ENCODE results near the gene CCL1.

CCL1 gene, protein sequence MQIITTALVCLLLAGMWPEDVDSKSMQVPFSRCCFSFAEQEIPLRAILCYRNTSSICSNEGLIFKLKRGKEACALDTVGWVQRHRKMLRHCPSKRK

GRCh38 chr17:34363183-34363661 is at the start of gene CCL1:
CCL1 (minus strand) TSS chr17:34363233; CDS start chr17:34363161, 72 bp downstream.
- TF ChIP-seq, protein P1, sequence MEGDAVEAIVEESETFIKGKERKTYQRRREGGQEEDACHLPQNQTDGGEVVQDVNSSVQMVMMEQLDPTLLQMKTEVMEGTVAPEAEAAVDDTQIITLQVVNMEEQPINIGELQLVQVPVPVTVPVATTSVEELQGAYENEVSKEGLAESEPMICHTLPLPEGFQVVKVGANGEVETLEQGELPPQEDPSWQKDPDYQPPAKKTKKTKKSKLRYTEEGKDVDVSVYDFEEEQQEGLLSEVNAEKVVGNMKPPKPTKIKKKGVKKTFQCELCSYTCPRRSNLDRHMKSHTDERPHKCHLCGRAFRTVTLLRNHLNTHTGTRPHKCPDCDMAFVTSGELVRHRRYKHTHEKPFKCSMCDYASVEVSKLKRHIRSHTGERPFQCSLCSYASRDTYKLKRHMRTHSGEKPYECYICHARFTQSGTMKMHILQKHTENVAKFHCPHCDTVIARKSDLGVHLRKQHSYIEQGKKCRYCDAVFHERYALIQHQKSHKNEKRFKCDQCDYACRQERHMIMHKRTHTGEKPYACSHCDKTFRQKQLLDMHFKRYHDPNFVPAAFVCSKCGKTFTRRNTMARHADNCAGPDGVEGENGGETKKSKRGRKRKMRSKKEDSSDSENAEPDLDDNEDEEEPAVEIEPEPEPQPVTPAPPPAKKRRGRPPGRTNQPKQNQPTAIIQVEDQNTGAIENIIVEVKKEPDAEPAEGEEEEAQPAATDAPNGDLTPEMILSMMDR (IDR thresholded peaks at IDR 0.05) = no peak

DNA sequence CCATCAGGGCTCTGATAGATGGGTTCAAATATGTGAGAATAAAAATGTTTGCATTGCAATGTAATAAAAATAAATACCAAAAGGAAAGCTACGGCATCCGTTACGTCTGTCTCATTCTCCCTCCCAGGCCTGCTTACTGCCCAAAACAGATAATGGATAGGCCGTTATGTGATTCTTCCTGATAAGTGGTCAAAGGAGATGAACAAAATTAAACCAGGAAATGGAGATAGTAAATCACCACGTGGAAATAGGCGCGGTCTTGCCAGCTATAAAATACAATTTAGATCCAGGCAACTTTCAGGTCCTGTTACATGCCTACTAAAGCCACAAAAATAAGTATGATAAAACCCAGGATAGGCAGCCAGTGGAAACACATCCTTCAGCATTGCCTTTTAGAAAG is 49.5 kb upstream of the CCL1 start:
- TF ChIP-seq, protein P1 (IDR thresholded peaks at IDR 0.05) = no peak

- TF ChIP-seq, protein P1 (IDR thresholded peaks at IDR 0.05) = no peak
These were observed 48.8 kb upstream of the CCL1 start for GRCh38 chr17:34411646-34412421.

DNA sequence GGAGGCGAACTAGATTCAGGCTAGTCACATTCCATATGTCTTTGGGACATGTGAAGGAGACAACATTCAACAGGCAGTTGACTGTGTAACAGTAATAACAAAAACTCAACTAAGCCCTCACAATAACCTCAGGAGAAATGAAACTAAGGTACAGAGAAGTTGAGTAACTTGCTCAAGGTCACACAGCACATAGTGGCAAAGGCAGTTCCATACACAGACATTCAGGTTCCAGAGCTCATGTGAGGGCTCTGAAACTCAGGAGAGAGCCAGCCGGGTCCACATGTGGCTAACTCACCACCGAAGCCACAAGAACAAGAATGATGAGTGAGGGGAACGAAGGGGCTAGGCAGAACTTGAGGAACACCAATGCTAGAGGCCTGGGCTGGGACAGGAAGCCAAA is 46.3 kb upstream of the CCL1 start:
- TF ChIP-seq, protein P1 (IDR thresholded peaks at IDR 0.05) = no peak

DNA sequence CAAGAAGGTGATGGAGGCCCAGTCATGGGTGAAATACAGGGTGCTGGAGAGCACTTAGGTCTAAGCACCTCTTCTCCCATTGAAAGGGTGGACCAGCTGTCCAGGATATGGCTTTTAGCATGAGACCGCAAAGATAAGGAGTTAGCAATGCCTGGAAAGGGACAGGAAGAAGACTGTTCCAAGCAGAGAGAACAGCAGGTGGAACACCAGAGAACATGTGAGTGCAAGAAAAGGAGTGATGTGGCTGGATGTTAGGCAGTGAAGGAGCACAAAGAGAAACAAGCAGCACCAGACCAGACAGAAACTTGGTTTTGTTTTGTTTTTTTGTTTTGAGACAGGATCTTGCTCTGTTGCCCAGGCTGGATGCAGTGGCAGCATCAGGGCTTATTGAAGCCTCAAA is 45.4 kb upstream of the CCL1 start:
- TF ChIP-seq, protein P1 (IDR thresholded peaks at IDR 0.05) = no peak

GRCh38 chr17:34406226-34406625 is 43.2 kb upstream of the CCL1 start:
- TF ChIP-seq, protein P1 (IDR thresholded peaks at IDR 0.05) = no peak

DNA sequence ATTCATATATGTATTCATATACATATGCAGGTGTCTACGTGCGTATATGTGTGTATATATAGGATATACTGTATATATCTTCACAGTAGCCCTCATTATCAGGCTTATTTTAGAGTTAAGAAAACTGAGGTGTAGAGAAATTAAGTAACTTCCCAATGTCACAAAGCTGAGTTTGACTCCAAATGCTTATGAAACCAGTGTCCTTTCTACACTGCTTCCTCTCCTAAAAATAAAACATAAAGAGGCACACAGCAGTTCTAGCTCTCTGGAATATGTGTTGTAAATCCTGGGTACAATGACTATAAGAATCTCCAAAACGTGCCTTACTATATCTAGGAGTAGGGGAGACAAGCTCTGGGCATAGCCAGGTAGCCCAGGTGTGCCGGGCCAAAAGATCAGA is 40.0 kb upstream of the CCL1 start:
- TF ChIP-seq, protein P1 (IDR thresholded peaks at IDR 0.05) = no peak
